ENCODE measurements around the gene SIX4. TPM values are rescaled to one million over a fixed set of nuclear protein-coding genes. Genes with fewer than 3 reads are reported as not detected.

The SIX4 gene
- total RNA-seq, 4 donors from 2014 or later = 0.32 to 0.55 TPM; not detected in 2

GRCh38 chr14:60723116-60723906 lies 840 bp downstream of the SIX4 start:
- TF ChIP-seq EP300 (IDR thresholded peaks at IDR 0.05; ENCODE audit: low read depth) (no peak), CTCF (IDR thresholded peaks at IDR 0.05) (peak in 1 of 5 experiments; percentile 3), POLR2AphosphoS5 (IDR thresholded peaks at IDR 0.05) (no peak), POLR2A (IDR thresholded peaks at IDR 0.05) (no peak)
- Histone ChIP-seq H3K27ac (peak overlapping the region; percentile 34 to 59 (median 40)), H3K36me3 (no peaks in the 10 kb centered on the region), H3K9me3 (no peaks in the 10 kb centered on the region), H3K4me3 (peak overlapping the region; percentile 44 to 77 (median 66)), H3K27me3 (peaks cover 97% of the 10 kb centered on the region), H3K4me1 (peaks cover 15 to 32% (median 28%) of the 10 kb centered on the region in 4 donors)
- WGBS, 2 donors (ENCODE audit: low coverage in 1 of 2) = 0% methylated on average over 8 to 53 of the region's 78 CpGs
- intact Hi-C loops (cut with DNase I; ENCODE audit: low total_unique reads) = no loop called here
- DNase-seq = peak; percentile 21
- in situ Hi-C loops (cut with MboI; ENCODE audit: low pct_ligation_motif_present in 1 of 4, low pct_unique_long_range_greater_than_20kb in 1 of 4, low sequenced_read_pairs in 3 of 4) = no loop called here

- intact Hi-C loops (cut with DNase I; ENCODE audit: low total_unique reads) (no loop called here), in situ Hi-C loops (cut with MboI; ENCODE audit: low pct_ligation_motif_present in 1 of 4, low pct_unique_long_range_greater_than_20kb in 1 of 4, low sequenced_read_pairs in 3 of 4) (no loop called here)
- Histone ChIP-seq H3K27ac (no peak overlapping the region), H3K9me3 (no peaks in the 10 kb centered on the region), H3K27me3 (peaks cover 97% of the 10 kb centered on the region), H3K4me3 (peak overlapping the region; percentile 44 to 77 (median 66)), H3K4me1 (peaks cover 15 to 32% (median 28%) of the 10 kb centered on the region in 4 donors), H3K36me3 (no peaks in the 10 kb centered on the region)
- no peak for TF ChIP-seq EP300 (IDR thresholded peaks at IDR 0.05; ENCODE audit: low read depth)
- TF ChIP-seq CTCF (IDR thresholded peaks at IDR 0.05) = no peak
- TF ChIP-seq POLR2AphosphoS5 (IDR thresholded peaks at IDR 0.05) = no peak
- no peak for TF ChIP-seq POLR2A (IDR thresholded peaks at IDR 0.05)
- DNase-seq = peak; percentile 7
- WGBS, 2 donors (ENCODE audit: low coverage in 1 of 2) = 1% methylated on average over 47 of the region's 60 CpGs; no CpG with 5 or more reads in 1 of the 2 donors
These were observed 1.6 kb downstream of the SIX4 start for GRCh38 chr14:60722357-60723115.

GRCh38 chr14:60722107-60722356 lies 2.1 kb downstream of the SIX4 start:
- in situ Hi-C loops (cut with MboI; ENCODE audit: low pct_ligation_motif_present in 1 of 4, low pct_unique_long_range_greater_than_20kb in 1 of 4, low sequenced_read_pairs in 3 of 4) (no loop called here), intact Hi-C loops (cut with DNase I; ENCODE audit: low total_unique reads) (no loop called here)
- no peaks in the 10 kb centered on the region for H3K36me3 ChIP-seq
- peaks cover 92% of the 10 kb centered on the region for H3K27me3 ChIP-seq
- 5% methylated on average over 11 of the region's 11 CpGs; no CpG with 5 or more reads in 1 of the 2 donors for WGBS, 2 donors (ENCODE audit: low coverage in 1 of 2)
- peaks cover 15 to 32% (median 28%) of the 10 kb centered on the region in 4 donors for H3K4me1 ChIP-seq
- peak overlapping the region; percentile 44 to 77 (median 66) for H3K4me3 ChIP-seq
- no peak for DNase-seq
- H3K9me3 ChIP-seq = no peaks in the 10 kb centered on the region
- TF ChIP-seq EP300 (IDR thresholded peaks at IDR 0.05; ENCODE audit: low read depth) = no peak
- no peak for TF ChIP-seq POLR2A (IDR thresholded peaks at IDR 0.05)
- TF ChIP-seq POLR2AphosphoS5 (IDR thresholded peaks at IDR 0.05) = no peak
- H3K27ac ChIP-seq = no peak overlapping the region

GRCh38 chr14:60721326-60722106 lies 2.6 kb downstream of the SIX4 start:
- no peak for TF ChIP-seq POLR2AphosphoS5 (IDR thresholded peaks at IDR 0.05)
- TF ChIP-seq CTCF (IDR thresholded peaks at IDR 0.05) = peak in 2 of 5 experiments; percentile 14 to 25
- no peak for TF ChIP-seq POLR2A (IDR thresholded peaks at IDR 0.05)
- TF ChIP-seq EP300 (IDR thresholded peaks at IDR 0.05; ENCODE audit: low read depth) = no peak
- no peaks in the 10 kb centered on the region for H3K36me3 ChIP-seq
- in situ Hi-C loops (cut with MboI; ENCODE audit: low pct_ligation_motif_present in 1 of 4, low pct_unique_long_range_greater_than_20kb in 1 of 4, low sequenced_read_pairs in 3 of 4) = no loop called here
- no peaks in the 10 kb centered on the region for H3K9me3 ChIP-seq
- H3K4me1 ChIP-seq = peaks cover 15 to 32% (median 28%) of the 10 kb centered on the region in 4 donors
- H3K27me3 ChIP-seq = peaks cover 87% of the 10 kb centered on the region
- no peak overlapping the region for H3K27ac ChIP-seq
- peak; percentile 18 for DNase-seq
- peak overlapping the region; percentile 44 to 77 (median 66) for H3K4me3 ChIP-seq
- intact Hi-C loops (cut with DNase I; ENCODE audit: low total_unique reads) = no loop called here
- 3% methylated on average over 32 of the region's 70 CpGs; no CpG with 5 or more reads in 1 of the 2 donors for WGBS, 2 donors (ENCODE audit: low coverage in 1 of 2)
